MM.1S (cell line): ENCODE measurements around the gene WDR13.

Experiments
- EZH2 ChIP-seq: fragments of 300-600 bp; sonication (generic); optimal IDR thresholded peaks from 2 replicates; pipeline ENCODE3; 2017; ENCODE audit warnings: low read depth, mild to moderate bottlenecking, antibody characterized with exemption, low read length, mixed read lengths
- EZH2phosphoT487 ChIP-seq: fragments of 300-600 bp; sonication (generic); IDR thresholded peaks from 2 replicates; pipeline ENCODE4 v1.6.1; 2018; ENCODE audit warnings: antibody characterized with exemption, low read length
- TF ChIP-seq, protein P1 (sequence below): fragments of 300-600 bp; sonication (generic); IDR thresholded peaks from 2 replicates; pipeline ENCODE4 v1.5.1; 2016; ENCODE audit warnings: antibody characterized with exemption, low read length, mixed read lengths

DNA sequence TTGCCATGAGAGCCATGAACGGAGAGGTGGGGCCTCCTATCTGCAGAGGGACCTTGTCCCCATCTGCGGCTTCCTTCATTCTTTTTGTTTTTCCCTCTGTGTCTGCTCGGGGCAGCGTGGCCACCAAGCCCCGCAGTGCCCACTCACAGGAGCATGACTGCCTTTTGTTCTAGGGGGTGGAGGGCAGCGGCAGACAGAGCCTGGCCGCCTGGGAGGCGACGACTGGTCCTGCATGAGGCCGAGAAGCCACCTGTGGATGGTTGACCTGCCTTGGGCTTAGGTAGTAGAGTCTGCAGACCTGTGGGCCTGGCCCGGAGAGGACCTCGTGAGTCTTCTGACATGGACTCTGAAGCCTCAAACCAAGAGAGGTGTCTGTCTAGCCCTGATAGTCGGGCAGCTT lies 21.6 kb upstream of the WDR13 start:
- TF ChIP-seq, protein P1, sequence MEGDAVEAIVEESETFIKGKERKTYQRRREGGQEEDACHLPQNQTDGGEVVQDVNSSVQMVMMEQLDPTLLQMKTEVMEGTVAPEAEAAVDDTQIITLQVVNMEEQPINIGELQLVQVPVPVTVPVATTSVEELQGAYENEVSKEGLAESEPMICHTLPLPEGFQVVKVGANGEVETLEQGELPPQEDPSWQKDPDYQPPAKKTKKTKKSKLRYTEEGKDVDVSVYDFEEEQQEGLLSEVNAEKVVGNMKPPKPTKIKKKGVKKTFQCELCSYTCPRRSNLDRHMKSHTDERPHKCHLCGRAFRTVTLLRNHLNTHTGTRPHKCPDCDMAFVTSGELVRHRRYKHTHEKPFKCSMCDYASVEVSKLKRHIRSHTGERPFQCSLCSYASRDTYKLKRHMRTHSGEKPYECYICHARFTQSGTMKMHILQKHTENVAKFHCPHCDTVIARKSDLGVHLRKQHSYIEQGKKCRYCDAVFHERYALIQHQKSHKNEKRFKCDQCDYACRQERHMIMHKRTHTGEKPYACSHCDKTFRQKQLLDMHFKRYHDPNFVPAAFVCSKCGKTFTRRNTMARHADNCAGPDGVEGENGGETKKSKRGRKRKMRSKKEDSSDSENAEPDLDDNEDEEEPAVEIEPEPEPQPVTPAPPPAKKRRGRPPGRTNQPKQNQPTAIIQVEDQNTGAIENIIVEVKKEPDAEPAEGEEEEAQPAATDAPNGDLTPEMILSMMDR = no peak
- TF ChIP-seq EZH2 (no peak), EZH2phosphoT487 (no peak)
